ENCODE measurements around the gene BCDIN3D. TPM values are rescaled to one million over a fixed set of nuclear protein-coding genes. Genes with fewer than 3 reads are reported as not detected.

BCDIN3D gene
- polyA plus RNA-seq, 1 of the 3 experiments (the other 2 are of a cell fraction), result 2.3 TPM

DNA sequence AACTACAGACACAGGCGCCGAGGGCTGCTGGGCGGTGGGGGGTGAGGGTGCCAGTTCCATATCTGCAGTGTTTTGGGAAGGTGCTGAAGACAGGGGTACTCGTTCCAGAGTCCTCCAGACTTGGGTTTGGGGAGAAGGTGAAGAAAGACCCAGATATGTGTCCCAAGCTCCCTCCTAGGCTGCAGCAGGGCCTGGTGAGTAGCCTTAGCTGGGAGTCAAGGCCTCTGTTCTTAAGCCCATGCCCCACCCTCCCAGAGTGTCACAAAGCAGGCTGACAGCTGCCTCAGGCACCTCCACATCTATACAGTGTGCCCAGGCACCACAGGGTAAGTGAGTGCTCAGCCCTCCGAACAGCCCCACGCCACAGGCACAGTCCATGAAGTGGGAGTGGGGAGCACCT, 19.0 kb downstream of the BCDIN3D start:
- Histone ChIP-seq H3K9me2 (no peaks in the 10 kb centered on the region), H3K4me2 (no peak overlapping the region), H3K27me3 (ENCODE audit: insufficient read depth) (no peaks in the 10 kb centered on the region), H3K4me3 (ENCODE audit: low read depth in 2 of 2, low read length in 1 of 2) (no peak overlapping the region), H3K36me3 (replicated peaks in 1 of 2; ENCODE audit: control insufficient read depth in 1 of 2, insufficient read depth in 2 of 2, low read length in 1 of 2) (peaks cover 7 to 12% of the 10 kb centered on the region in 2 experiments), H3K27ac (ENCODE audit: low read depth in 2 of 2, low read length in 1 of 2) (no peak overlapping the region), H3K4me1 (ENCODE audit: control insufficient read depth in 1 of 2, insufficient read depth in 2 of 2, low read depth in 1 of 2, low read length in 1 of 2) (peaks cover 15 to 26% of the 10 kb centered on the region in 2 experiments; a peak in 3 of 4 replicates), H3K79me2 (ENCODE audit: insufficient read depth) (peaks cover 84% of the 10 kb centered on the region), H3K9me3 (no peaks in the 10 kb centered on the region), H3F3A (replicated peaks; ENCODE audit: insufficient read depth) (no peaks in the 10 kb centered on the region), H3K9ac (no peak overlapping the region), H4K20me1 (ENCODE audit: insufficient read depth) (peaks cover 77% of the 10 kb centered on the region), H2AFZ (ENCODE audit: low read depth) (no peak overlapping the region)
- no peak for TF ChIP-seq RXRA (IDR thresholded peaks at IDR 0.05; ENCODE audit: borderline replicate concordance, low read depth)
- no peak for TF ChIP-seq MEF2A (IDR thresholded peaks at IDR 0.05; ENCODE audit: borderline replicate concordance, low read depth)
- TF ChIP-seq, protein P1, sequence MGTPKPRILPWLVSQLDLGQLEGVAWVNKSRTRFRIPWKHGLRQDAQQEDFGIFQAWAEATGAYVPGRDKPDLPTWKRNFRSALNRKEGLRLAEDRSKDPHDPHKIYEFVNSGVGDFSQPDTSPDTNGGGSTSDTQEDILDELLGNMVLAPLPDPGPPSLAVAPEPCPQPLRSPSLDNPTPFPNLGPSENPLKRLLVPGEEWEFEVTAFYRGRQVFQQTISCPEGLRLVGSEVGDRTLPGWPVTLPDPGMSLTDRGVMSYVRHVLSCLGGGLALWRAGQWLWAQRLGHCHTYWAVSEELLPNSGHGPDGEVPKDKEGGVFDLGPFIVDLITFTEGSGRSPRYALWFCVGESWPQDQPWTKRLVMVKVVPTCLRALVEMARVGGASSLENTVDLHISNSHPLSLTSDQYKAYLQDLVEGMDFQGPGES (IDR thresholded peaks at IDR 0.05; ENCODE audit: low read depth, low read length), result no peak
- no peak for TF ChIP-seq NRF1 (IDR thresholded peaks at IDR 0.05; ENCODE audit: low read depth, low read length)
- no peak for TF ChIP-seq USF1 (IDR thresholded peaks at IDR 0.05; ENCODE audit: borderline replicate concordance, low read depth)
- TF ChIP-seq FOXM1 (IDR thresholded peaks at IDR 0.05; ENCODE audit: low read depth), result no peak
- TF ChIP-seq, protein P2, sequence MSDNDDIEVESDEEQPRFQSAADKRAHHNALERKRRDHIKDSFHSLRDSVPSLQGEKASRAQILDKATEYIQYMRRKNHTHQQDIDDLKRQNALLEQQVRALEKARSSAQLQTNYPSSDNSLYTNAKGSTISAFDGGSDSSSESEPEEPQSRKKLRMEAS (IDR thresholded peaks at IDR 0.05; ENCODE audit: low read depth), result no peak
- no peak for TF ChIP-seq ELF1 (IDR thresholded peaks at IDR 0.05)
- ChIA-PET CTCF (interaction anchor here (1.5 to 7.5 kb wide), 2 partner anchors 15 to 43 kb away, joined by 4 to 51 read pairs; no protein-coding TSS in a partner anchor), POLR2A (interaction anchor here (0.8 kb wide), 1 partner anchor 8 kb away, joined by 3 read pairs; no protein-coding TSS in a partner anchor)
- WGBS (ENCODE audit: low lambda C conversion rate), result 94% methylated on average over 6 of the region's 6 CpGs
- DNase-seq, result no peak

GRCh38 chr12:49823350-49823749, 19.6 kb downstream of the BCDIN3D start:
- TF ChIP-seq JUND (IDR thresholded peaks at IDR 0.05), result no peak
- H3K79me2 ChIP-seq (ENCODE audit: insufficient read depth), result peaks cover 86% of the 10 kb centered on the region
- peaks cover 80% of the 10 kb centered on the region for H4K20me1 ChIP-seq (ENCODE audit: insufficient read depth)
- no peak for DNase-seq
- H3K36me3 ChIP-seq (replicated peaks in 1 of 2; ENCODE audit: control insufficient read depth in 1 of 2, insufficient read depth in 2 of 2, low read length in 1 of 2), result peaks cover 7 to 12% of the 10 kb centered on the region in 2 experiments
- H3K4me3 ChIP-seq (ENCODE audit: low read depth in 2 of 2, low read length in 1 of 2), result no peak overlapping the region
- H2AFZ ChIP-seq (ENCODE audit: low read depth), result no peak overlapping the region
- no peak overlapping the region for H3K27ac ChIP-seq (ENCODE audit: low read depth in 2 of 2, low read length in 1 of 2)
- CTCF ChIA-PET, result interaction anchor here (1.0 to 7.5 kb wide), 2 partner anchors 16 to 46 kb away, joined by 3 to 51 read pairs; no protein-coding TSS in a partner anchor
- POLR2A ChIA-PET, result no interaction called here
- no CpG with 5 or more reads among the region's 1 CpG for WGBS (ENCODE audit: low lambda C conversion rate)
- no peak overlapping the region for H3K9ac ChIP-seq
- peaks cover 15 to 23% of the 10 kb centered on the region in 2 experiments; a peak in 3 of 4 replicates for H3K4me1 ChIP-seq (ENCODE audit: control insufficient read depth in 1 of 2, insufficient read depth in 2 of 2, low read depth in 1 of 2, low read length in 1 of 2)
- no peak overlapping the region for H3K4me2 ChIP-seq
- no peaks in the 10 kb centered on the region for H3F3A ChIP-seq (replicated peaks; ENCODE audit: insufficient read depth)
- no peaks in the 10 kb centered on the region for H3K9me2 ChIP-seq
- no peaks in the 10 kb centered on the region for H3K27me3 ChIP-seq (ENCODE audit: insufficient read depth)
- H3K9me3 ChIP-seq, result no peaks in the 10 kb centered on the region
